ENCODE results near the gene PDHA1. TPM values are rescaled to one million over a fixed set of nuclear protein-coding genes. Genes with fewer than 3 reads are reported as not detected.

The PDHA1 gene
- polyA plus RNA-seq, 2 of the 4 experiments (the other 2 are of a cell fraction), result 309 to 358 TPM

DNA sequence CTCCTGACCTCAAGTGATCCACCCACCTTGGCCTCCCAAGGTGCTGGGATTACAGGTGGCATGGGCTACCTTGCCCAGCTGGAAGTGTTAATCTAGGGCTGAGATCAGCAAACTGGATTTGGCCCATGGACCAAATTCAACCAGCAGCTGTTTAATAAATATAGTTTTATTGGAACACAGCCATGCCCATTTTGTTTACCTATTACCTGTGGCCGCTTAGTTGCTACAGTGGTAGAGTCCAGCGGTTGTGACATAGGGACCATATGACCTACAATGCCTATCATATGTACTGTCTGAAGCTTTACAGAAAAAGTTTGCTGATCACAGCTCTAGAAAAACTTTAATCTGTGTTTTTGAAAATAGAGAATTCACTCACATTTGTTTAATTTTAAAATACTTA lies 17.2 kb upstream of the PDHA1 start:
- ATAC-seq, result no peak
- CTCF ChIA-PET, result interaction anchor here (1.2 to 1.5 kb wide), 4 partner anchors 9 to 395 kb away, joined by 3 to 5 read pairs (median 4); no protein-coding TSS in a partner anchor

DNA sequence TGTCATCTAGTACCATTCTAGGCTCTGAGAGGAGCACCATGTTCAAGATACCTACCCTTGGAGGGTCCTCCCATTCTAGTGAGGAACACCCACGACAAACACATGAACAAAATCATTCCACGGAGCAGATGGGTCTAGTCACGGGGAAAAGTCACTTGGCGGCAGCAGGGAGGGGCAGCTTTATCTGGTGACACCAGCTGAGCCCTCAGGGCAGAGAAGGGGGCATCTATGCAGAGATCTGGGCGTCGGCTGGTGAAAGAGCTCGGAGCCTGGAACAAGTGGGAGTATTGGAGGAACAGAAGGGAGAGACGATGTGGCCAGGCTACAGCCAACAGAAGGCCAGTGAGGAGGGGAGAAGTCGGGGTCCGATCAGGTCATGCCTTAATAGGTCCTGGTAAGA lies 11.9 kb upstream of the PDHA1 start:
- WGBS (ENCODE audit: missing lambda C conversion rate), result 69% methylated on average over 10 of the region's 10 CpGs
- Histone ChIP-seq H3K4me1 (no peaks in the 10 kb centered on the region), H3K9me3 (peaks cover 11% of the 10 kb centered on the region), H3K4me2 (no peak overlapping the region), H3K4me3 (no peak overlapping the region), H3K27ac (no peak overlapping the region)
- ChIA-PET CTCF (interaction anchor here (1.0 to 5.4 kb wide), 4 partner anchors 209 to 922 kb away, joined by 3 to 49 read pairs (median 18); partner anchors contain the start of gene ADGRG2), POLR2A (no interaction called here)
- peak in 1 of 2 experiments; percentile 14; a peak in 1 of 6 replicates for ATAC-seq
- TF ChIP-seq ESRRA (IDR thresholded peaks at IDR 0.05; ENCODE audit: borderline replicate concordance, low read length) (no peak), CEBPB (IDR thresholded peaks at IDR 0.05) (no peak), FOXS1 (CRISPR knock-in tag; IDR thresholded peaks at IDR 0.05) (no peak), NFE2L2 (conservative IDR thresholded peaks at IDR 0.05; ENCODE audit: low read length) (no peak), CHD4 (IDR thresholded peaks at IDR 0.05; ENCODE audit: borderline replicate concordance) (no peak), HOXB13 (CRISPR knock-in tag; IDR thresholded peaks at IDR 0.05; ENCODE audit: low read depth) (no peak), ZNF302 (CRISPR knock-in tag; IDR thresholded peaks at IDR 0.05) (no peak), EP300 (IDR thresholded peaks at IDR 0.05) (no peak), CBX8 (IDR thresholded peaks at IDR 0.05) (no peak), SMC3 (IDR thresholded peaks at IDR 0.05) (no peak), MYC (IDR thresholded peaks at IDR 0.05; ENCODE audit: borderline replicate concordance, low read length) (no peak)
- TF ChIP-seq, protein P1, sequence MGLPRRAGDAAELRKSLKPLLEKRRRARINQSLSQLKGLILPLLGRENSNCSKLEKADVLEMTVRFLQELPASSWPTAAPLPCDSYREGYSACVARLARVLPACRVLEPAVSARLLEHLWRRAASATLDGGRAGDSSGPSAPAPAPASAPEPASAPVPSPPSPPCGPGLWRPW (IDR thresholded peaks at IDR 0.05), result no peak
- DNase-seq (ENCODE audit: low read depth in 1 of 2, low spot score in 1 of 2), result no peak
- FAIRE-seq, result no peak

More for the DNA sequence above, 17.2 kb upstream of the PDHA1 start:
- Histone ChIP-seq H3K4me3 (no peak overlapping the region), H3K27ac (no peak overlapping the region), H3K4me1 (no peaks in the 10 kb centered on the region), H3K9me3 (no peaks in the 10 kb centered on the region), H3K4me2 (no peak overlapping the region)
- TF ChIP-seq RNF2 (IDR thresholded peaks at IDR 0.05; ENCODE audit: borderline replicate concordance, low read depth) (no peak), FOSB (CRISPR knock-in tag; IDR thresholded peaks at IDR 0.05) (no peak), ZFP36 (IDR thresholded peaks at IDR 0.05; ENCODE audit: borderline replicate concordance, partially characterized antibody) (no peak), ZNF302 (CRISPR knock-in tag; IDR thresholded peaks at IDR 0.05) (no peak), HEYL (CRISPR knock-in tag; IDR thresholded peaks at IDR 0.05) (no peak), HOXA7 (CRISPR knock-in tag; IDR thresholded peaks at IDR 0.05) (no peak), CBX2 (IDR thresholded peaks at IDR 0.05; ENCODE audit: borderline replicate concordance, low read depth) (no peak)
- TF ChIP-seq, protein P2, sequence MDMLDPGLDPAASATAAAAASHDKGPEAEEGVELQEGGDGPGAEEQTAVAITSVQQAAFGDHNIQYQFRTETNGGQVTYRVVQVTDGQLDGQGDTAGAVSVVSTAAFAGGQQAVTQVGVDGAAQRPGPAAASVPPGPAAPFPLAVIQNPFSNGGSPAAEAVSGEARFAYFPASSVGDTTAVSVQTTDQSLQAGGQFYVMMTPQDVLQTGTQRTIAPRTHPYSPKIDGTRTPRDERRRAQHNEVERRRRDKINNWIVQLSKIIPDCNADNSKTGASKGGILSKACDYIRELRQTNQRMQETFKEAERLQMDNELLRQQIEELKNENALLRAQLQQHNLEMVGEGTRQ (IDR thresholded peaks at IDR 0.05), result no peak
- TF ChIP-seq, protein P3, sequence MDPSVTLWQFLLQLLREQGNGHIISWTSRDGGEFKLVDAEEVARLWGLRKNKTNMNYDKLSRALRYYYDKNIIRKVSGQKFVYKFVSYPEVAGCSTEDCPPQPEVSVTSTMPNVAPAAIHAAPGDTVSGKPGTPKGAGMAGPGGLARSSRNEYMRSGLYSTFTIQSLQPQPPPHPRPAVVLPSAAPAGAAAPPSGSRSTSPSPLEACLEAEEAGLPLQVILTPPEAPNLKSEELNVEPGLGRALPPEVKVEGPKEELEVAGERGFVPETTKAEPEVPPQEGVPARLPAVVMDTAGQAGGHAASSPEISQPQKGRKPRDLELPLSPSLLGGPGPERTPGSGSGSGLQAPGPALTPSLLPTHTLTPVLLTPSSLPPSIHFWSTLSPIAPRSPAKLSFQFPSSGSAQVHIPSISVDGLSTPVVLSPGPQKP (IDR thresholded peaks at IDR 0.05; ENCODE audit: low read depth, low read length), result no peak
- 85% methylated on average over 2 of the region's 2 CpGs for WGBS (ENCODE audit: missing lambda C conversion rate)
- DNase-seq (ENCODE audit: low read depth in 1 of 2, low spot score in 1 of 2), result no peak
- POLR2A ChIA-PET, result no interaction called here
- no peak for FAIRE-seq

DNA sequence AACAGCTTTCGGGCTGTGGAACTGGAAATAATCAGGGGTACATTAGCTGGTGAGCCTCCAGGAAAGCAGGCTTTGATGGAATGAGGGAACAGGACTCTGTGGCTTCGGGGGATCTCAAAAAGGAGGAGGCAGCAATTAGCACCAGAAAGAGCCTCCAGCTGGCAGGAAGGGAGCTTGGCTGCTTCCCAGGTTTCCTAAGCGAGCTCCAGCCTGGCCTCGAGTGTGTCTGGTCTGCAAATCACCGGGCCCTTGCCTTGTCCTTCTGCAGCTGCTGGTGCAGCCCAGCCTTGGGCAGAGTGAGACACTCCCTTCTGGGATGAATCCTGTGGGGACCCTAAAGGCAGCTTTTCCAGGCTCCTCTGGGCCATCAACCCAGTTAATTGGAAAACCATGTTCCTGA lies 10.7 kb upstream of the PDHA1 start:
- FAIRE-seq (no peak), ATAC-seq (no peak), DNase-seq (ENCODE audit: low read depth in 1 of 2, low spot score in 1 of 2) (no peak)
- ChIA-PET CTCF (interaction anchor here (1.0 to 5.4 kb wide), 26 partner anchors 10 to 950 kb away, joined by 3 to 49 read pairs (median 6); partner anchors contain the start of genes ADGRG2 and PDHA1), POLR2A (no interaction called here)
- Histone ChIP-seq H3K9me3 (peaks cover 11% of the 10 kb centered on the region), H3K27ac (no peak overlapping the region; a peak in 1 of 6 replicates), H3K4me2 (no peak overlapping the region), H3K4me1 (no peaks in the 10 kb centered on the region), H3K4me3 (no peak overlapping the region)
- no peak for TF ChIP-seq NR3C1 (IDR thresholded peaks at IDR 0.05)
- WGBS (ENCODE audit: missing lambda C conversion rate), result 70% methylated on average over 4 of the region's 5 CpGs

Measured in A549 (cell line).